Measurements from ENCODE around the gene HIGD2B.
"Not testable (repeated sequence)": the region's sequence is repeated elsewhere in the genome, so short reads cannot be mapped to it uniquely, and the experiment has no call there.

DNA sequence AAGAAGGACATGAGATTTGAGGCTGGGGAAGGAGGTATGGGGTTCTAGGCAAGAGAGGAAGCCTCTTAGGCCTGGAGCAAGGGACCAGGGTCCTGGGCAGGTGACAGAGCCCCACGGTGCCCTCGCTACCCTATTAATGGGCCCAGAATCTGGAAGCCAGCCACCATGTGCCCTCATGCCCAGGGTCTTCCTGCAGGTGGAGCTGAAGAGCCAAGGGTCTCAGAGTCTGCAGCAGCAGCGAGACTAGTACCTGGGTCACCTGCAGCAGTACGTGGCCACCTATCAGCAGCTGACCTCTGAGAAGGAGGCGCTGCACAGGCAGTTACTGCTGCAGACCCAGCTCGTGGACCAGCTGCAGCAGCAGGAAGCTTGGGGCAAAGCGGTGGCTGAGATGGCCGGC, 22.1 kb downstream of the HIGD2B start:
- not testable (repeated sequence) for TF ChIP-seq CTCF (IDR thresholded peaks at IDR 0.05; ENCODE audit: low read length); EZH2 (IDR thresholded peaks at IDR 0.05; ENCODE audit: borderline replicate concordance, low read length)
